ENCODE measurements around the gene CLEC6A. TPM values are rescaled to one million over a fixed set of nuclear protein-coding genes. Genes with fewer than 3 reads are reported as not detected.

The CLEC6A gene
- total and polyA plus RNA-seq, 4 donors, result not detected

DNA sequence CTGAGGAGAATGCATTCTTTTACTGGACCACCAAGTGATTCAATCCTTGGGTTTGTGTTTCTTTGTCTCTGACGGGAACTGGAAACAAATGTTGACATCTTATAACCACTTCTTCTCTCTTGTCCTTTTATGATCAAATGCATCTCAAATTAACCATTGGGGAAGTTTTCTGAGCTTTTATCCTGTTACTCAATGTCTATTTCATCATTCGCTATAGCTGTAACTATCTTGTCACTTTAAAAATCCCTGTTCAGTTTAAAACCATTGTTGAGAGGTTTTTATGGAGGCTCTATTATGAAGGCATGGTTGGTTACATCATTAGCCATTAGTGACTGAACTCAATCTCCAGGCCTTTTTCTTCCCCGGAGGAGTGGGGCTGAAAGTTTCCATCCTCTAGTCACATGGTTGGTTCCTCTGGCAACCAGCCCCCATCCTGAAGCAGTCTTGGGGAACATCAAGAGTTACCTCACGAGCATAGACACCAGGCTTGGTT is 2.7 kb upstream of the CLEC6A start:
- H3K9ac ChIP-seq (ENCODE audit: low read depth in 1 of 2, low read length in 2 of 2), result no peak overlapping the region
- WGBS, result 49% methylated on average over 4 of the region's 4 CpGs
- no peaks in the 10 kb centered on the region for H3K4me1 ChIP-seq (ENCODE audit: control insufficient read depth in 4 of 4, insufficient read depth in 4 of 4, low read length in 3 of 4)
- H3K27ac ChIP-seq (ENCODE audit: low read depth in 1 of 2, low read length in 2 of 2), result no peak overlapping the region
- no peak overlapping the region for H3K4me3 ChIP-seq (ENCODE audit: low read depth in 1 of 3, low read length in 3 of 3)
- H3K36me3 ChIP-seq (ENCODE audit: control insufficient read depth in 4 of 4, insufficient read depth in 3 of 4, low read depth in 1 of 4, low read length in 3 of 4), result no peaks in the 10 kb centered on the region
- no peak for DNase-seq (ENCODE audit: low spot score)
- H3K27me3 ChIP-seq (ENCODE audit: control insufficient read depth in 4 of 4, insufficient read depth in 4 of 4, low read length in 3 of 4), result peaks cover 0 to 12% (median 2%) of the 10 kb centered on the region in 4 donors
- H3K9me3 ChIP-seq (ENCODE audit: control insufficient read depth in 4 of 4, low read length in 3 of 4), result no peaks in the 10 kb centered on the region
- TF ChIP-seq NR2F2 (IDR thresholded peaks at IDR 0.05) (no peak), EGR1 (IDR thresholded peaks at IDR 0.05; ENCODE audit: low read depth in 2 of 2) (no peak), SP1 (IDR thresholded peaks at IDR 0.05) (no peak), YY1 (IDR thresholded peaks at IDR 0.05) (no peak), JUND (IDR thresholded peaks at IDR 0.05) (no peak), RAD21 (IDR thresholded peaks at IDR 0.05) (no peak), GABPA (IDR thresholded peaks at IDR 0.05 in 1 of 2, conservative IDR thresholded peaks at IDR 0.05 in 1 of 2) (no peak)
- TF ChIP-seq, protein P1, sequence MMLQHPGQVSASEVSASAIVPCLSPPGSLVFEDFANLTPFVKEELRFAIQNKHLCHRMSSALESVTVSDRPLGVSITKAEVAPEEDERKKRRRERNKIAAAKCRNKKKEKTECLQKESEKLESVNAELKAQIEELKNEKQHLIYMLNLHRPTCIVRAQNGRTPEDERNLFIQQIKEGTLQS (IDR thresholded peaks at IDR 0.05), result no peak
- TF ChIP-seq, protein P2, sequence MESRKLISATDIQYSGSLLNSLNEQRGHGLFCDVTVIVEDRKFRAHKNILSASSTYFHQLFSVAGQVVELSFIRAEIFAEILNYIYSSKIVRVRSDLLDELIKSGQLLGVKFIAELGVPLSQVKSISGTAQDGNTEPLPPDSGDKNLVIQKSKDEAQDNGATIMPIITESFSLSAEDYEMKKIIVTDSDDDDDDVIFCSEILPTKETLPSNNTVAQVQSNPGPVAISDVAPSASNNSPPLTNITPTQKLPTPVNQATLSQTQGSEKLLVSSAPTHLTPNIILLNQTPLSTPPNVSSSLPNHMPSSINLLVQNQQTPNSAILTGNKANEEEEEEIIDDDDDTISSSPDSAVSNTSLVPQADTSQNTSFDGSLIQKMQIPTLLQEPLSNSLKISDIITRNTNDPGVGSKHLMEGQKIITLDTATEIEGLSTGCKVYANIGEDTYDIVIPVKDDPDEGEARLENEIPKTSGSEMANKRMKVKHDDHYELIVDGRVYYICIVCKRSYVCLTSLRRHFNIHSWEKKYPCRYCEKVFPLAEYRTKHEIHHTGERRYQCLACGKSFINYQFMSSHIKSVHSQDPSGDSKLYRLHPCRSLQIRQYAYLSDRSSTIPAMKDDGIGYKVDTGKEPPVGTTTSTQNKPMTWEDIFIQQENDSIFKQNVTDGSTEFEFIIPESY (IDR thresholded peaks at IDR 0.05), result no peak
- TF ChIP-seq, protein P3, sequence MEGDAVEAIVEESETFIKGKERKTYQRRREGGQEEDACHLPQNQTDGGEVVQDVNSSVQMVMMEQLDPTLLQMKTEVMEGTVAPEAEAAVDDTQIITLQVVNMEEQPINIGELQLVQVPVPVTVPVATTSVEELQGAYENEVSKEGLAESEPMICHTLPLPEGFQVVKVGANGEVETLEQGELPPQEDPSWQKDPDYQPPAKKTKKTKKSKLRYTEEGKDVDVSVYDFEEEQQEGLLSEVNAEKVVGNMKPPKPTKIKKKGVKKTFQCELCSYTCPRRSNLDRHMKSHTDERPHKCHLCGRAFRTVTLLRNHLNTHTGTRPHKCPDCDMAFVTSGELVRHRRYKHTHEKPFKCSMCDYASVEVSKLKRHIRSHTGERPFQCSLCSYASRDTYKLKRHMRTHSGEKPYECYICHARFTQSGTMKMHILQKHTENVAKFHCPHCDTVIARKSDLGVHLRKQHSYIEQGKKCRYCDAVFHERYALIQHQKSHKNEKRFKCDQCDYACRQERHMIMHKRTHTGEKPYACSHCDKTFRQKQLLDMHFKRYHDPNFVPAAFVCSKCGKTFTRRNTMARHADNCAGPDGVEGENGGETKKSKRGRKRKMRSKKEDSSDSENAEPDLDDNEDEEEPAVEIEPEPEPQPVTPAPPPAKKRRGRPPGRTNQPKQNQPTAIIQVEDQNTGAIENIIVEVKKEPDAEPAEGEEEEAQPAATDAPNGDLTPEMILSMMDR (IDR thresholded peaks at IDR 0.05; ENCODE audit: low read depth, low read length, missing input control), result no peak
- TF ChIP-seq, protein P4, sequence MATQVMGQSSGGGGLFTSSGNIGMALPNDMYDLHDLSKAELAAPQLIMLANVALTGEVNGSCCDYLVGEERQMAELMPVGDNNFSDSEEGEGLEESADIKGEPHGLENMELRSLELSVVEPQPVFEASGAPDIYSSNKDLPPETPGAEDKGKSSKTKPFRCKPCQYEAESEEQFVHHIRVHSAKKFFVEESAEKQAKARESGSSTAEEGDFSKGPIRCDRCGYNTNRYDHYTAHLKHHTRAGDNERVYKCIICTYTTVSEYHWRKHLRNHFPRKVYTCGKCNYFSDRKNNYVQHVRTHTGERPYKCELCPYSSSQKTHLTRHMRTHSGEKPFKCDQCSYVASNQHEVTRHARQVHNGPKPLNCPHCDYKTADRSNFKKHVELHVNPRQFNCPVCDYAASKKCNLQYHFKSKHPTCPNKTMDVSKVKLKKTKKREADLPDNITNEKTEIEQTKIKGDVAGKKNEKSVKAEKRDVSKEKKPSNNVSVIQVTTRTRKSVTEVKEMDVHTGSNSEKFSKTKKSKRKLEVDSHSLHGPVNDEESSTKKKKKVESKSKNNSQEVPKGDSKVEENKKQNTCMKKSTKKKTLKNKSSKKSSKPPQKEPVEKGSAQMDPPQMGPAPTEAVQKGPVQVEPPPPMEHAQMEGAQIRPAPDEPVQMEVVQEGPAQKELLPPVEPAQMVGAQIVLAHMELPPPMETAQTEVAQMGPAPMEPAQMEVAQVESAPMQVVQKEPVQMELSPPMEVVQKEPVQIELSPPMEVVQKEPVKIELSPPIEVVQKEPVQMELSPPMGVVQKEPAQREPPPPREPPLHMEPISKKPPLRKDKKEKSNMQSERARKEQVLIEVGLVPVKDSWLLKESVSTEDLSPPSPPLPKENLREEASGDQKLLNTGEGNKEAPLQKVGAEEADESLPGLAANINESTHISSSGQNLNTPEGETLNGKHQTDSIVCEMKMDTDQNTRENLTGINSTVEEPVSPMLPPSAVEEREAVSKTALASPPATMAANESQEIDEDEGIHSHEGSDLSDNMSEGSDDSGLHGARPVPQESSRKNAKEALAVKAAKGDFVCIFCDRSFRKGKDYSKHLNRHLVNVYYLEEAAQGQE (IDR thresholded peaks at IDR 0.05), result no peak

DNA sequence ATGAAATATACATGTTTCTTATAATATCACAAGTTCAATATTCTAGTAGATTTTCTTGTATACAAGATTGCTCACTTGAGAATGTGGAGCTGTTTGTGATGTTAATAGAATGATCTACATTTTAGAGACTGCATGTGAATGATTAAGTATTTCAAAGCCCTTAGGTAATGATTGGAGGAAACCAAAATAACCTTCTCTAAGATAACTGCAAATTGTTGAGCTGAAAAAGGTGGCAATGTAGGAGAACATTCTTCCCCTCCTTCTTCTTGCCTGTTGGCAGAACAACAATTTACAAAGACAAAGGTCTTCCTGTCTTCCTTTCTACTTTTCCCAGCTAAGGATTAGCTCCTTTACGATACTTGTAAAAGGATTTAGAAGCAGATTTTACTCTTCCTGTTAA is 2.0 kb upstream of the CLEC6A start:
- H3K36me3 ChIP-seq (ENCODE audit: control insufficient read depth in 4 of 4, insufficient read depth in 3 of 4, low read depth in 1 of 4, low read length in 3 of 4), result no peaks in the 10 kb centered on the region
- H3K9me3 ChIP-seq (ENCODE audit: control insufficient read depth in 4 of 4, low read length in 3 of 4), result no peaks in the 10 kb centered on the region

More for the DNA sequence above, 2.0 kb upstream of the CLEC6A start:
- Histone ChIP-seq H3K4me1 (ENCODE audit: control insufficient read depth in 4 of 4, insufficient read depth in 4 of 4, low read length in 3 of 4) (no peaks in the 10 kb centered on the region), H3K27ac (ENCODE audit: low read depth in 1 of 2, low read length in 2 of 2) (no peak overlapping the region), H3K9ac (ENCODE audit: low read depth in 1 of 2, low read length in 2 of 2) (no peak overlapping the region), H3K4me3 (ENCODE audit: low read depth in 1 of 3, low read length in 3 of 3) (no peak overlapping the region), H3K27me3 (ENCODE audit: control insufficient read depth in 4 of 4, insufficient read depth in 4 of 4, low read length in 3 of 4) (peaks cover 0 to 12% (median 2%) of the 10 kb centered on the region in 4 donors)
- TF ChIP-seq GABPA (IDR thresholded peaks at IDR 0.05 in 1 of 2, conservative IDR thresholded peaks at IDR 0.05 in 1 of 2) (no peak), HNF4A (conservative IDR thresholded peaks at IDR 0.05) (no peak), EGR1 (IDR thresholded peaks at IDR 0.05; ENCODE audit: low read depth in 2 of 2) (no peak), JUND (IDR thresholded peaks at IDR 0.05) (no peak), FOXA1 (IDR thresholded peaks at IDR 0.05) (no peak), HNF4G (IDR thresholded peaks at IDR 0.05) (no peak)
- TF ChIP-seq, protein P4 (IDR thresholded peaks at IDR 0.05), result no peak
- TF ChIP-seq, protein P1 (IDR thresholded peaks at IDR 0.05), result no peak
- TF ChIP-seq, protein P3 (IDR thresholded peaks at IDR 0.05; ENCODE audit: low read depth, low read length, missing input control), result no peak
- 61% methylated on average over 1 of the region's 1 CpG for WGBS
- DNase-seq (ENCODE audit: low spot score), result no peak
